H1 (cell line): Measurements from ENCODE around the gene TOP1. TPM values are rescaled to one million over a fixed set of nuclear protein-coding genes. Genes with fewer than 3 reads are reported as not detected.

Experiments
- CTCF ChIA-PET: fragments of 300-600 bp; sonication (Branson Sonifier 250); formaldehyde crosslinking; loops from one replicate; lab custom pipeline; 2021; ENCODE audit not compliant: partially characterized antibody; lab: Charles Lee
- POLR2A ChIA-PET: fragments of 300-600 bp; sonication (Branson Sonifier 250); formaldehyde crosslinking; loops from one replicate; lab custom pipeline; 2021; ENCODE audit warnings: inconsistent platforms; ENCODE audit not compliant: partially characterized antibody; lab: Charles Lee
- DNase-seq, 2 experiments: peaks; one replicate each; pipeline versions ENCODE4 v3.0.0 to v3.0.0-alpha.2; 2010 to 2022; ENCODE audit warnings: low spot score in 2 of 2, low read depth in 1 of 2, mixed read lengths in 1 of 2
- FAIRE-seq: peaks from 2 replicates; lab custom pipeline; 2011; peaks lifted over from hg19 to GRCh38; lab: Jason Lieb, UNC
- H2AFZ ChIP-seq: 2 replicates; pipeline ENCODE4 v1.8.1; 2012; ENCODE audit warnings: low read length, inconsistent platforms
- H2AK5ac ChIP-seq: 2 replicates; pipeline ENCODE4 v1.6.1; 2013; ENCODE audit warnings: low read depth, low read length
- H2BK120ac ChIP-seq: replicated peaks from 2 replicates; pipeline ENCODE3; 2013; ENCODE audit warnings: low read depth, low read length, inconsistent platforms
- H2BK12ac ChIP-seq: 2 replicates; pipeline ENCODE4 v1.6.1; 2013; ENCODE audit warnings: low read depth, low read length
- H2BK15ac ChIP-seq: 2 replicates; pipeline ENCODE4 v1.6.1; 2013; ENCODE audit warnings: low read length
- H2BK20ac ChIP-seq: 2 replicates; pipeline ENCODE4 v1.6.1; 2013; ENCODE audit warnings: low read length
- H2BK5ac ChIP-seq: 2 replicates; pipeline ENCODE4 v1.6.1; 2013; ENCODE audit warnings: low read depth, low read length
- H3K14ac ChIP-seq: 2 replicates; pipeline ENCODE4 v1.6.1; 2013; ENCODE audit warnings: inconsistent platforms; ENCODE audit not compliant: insufficient read length
- H3K18ac ChIP-seq: 2 replicates; pipeline ENCODE4 v1.6.1; 2013; ENCODE audit warnings: low read length; ENCODE audit errors: extremely low read depth
- H3K23ac ChIP-seq: 2 replicates; pipeline ENCODE4 v1.6.1; 2013; ENCODE audit warnings: inconsistent platforms; ENCODE audit not compliant: insufficient read length
- H3K23me2 ChIP-seq: 2 replicates; pipeline ENCODE4 v1.6.1; 2013; ENCODE audit warnings: low read depth, low read length
- H3K27ac ChIP-seq: 2 replicates; pipeline ENCODE4 v1.6.1; 2011; ENCODE audit warnings: low read depth, low read length, inconsistent platforms
- H3K27me3 ChIP-seq, 4 experiments: replicated peaks in 1 of 4; 1 replicate in 1 of 4; 2 replicates in 3 of 4; pipeline versions ENCODE4 v1.6.1 to v1.8.1; 2011 to 2013; ENCODE audit warnings: low read length in 3 of 4, mild to moderate bottlenecking in 3 of 4, inconsistent platforms in 2 of 4, mixed read lengths in 2 of 4, moderate library complexity in 1 of 4; ENCODE audit not compliant: control insufficient read depth in 3 of 4, insufficient read depth in 3 of 4; ENCODE audit errors: extremely low read depth in 1 of 4
- H3K36me3 ChIP-seq, 4 experiments: 2 replicates each; pipeline versions ENCODE4 v1.6.1 to v1.8.1; 2011 to 2013; ENCODE audit warnings: mild to moderate bottlenecking in 4 of 4, low read length in 3 of 4, moderate library complexity in 2 of 4, control low read depth in 1 of 4, inconsistent platforms in 1 of 4; ENCODE audit not compliant: insufficient read depth in 4 of 4, control insufficient read depth in 2 of 4
- H3K4ac ChIP-seq: replicated peaks from 2 replicates; pipeline ENCODE3; 2013; ENCODE audit warnings: low read length, low read depth, mixed read lengths, inconsistent platforms; ENCODE audit not compliant: insufficient read length
- H3K4me1 ChIP-seq, 4 experiments: replicated peaks in 1 of 4; 1 replicate in 1 of 4; 2 replicates in 3 of 4; pipeline versions ENCODE4 v1.6.1 to v1.8.1; 2011 to 2013; ENCODE audit warnings: low read length in 3 of 4, inconsistent platforms in 2 of 4, mixed read lengths in 1 of 4; ENCODE audit not compliant: insufficient read depth in 4 of 4, control insufficient read depth in 3 of 4
- H3K4me2 ChIP-seq, 2 experiments: 2 replicates each; pipeline versions ENCODE4 v1.6.1 to v1.8.1; 2011 to 2013; ENCODE audit warnings: low read depth in 2 of 2, low read length in 2 of 2, control low read depth in 1 of 2, inconsistent platforms in 1 of 2, mild to moderate bottlenecking in 1 of 2; ENCODE audit not compliant: insufficient read depth in 1 of 2
- H3K4me3 ChIP-seq, 4 experiments: fragments of 200-600, 300-600 bp in 1 of 4; sonication (generic), shearing (Covaris generic), sonication (Bioruptor Twin) in 1 of 4; 2 replicates each; pipeline versions ENCODE4 v1.5.1 to v1.8.1; 2011 to 2016; ENCODE audit warnings: low read length in 4 of 4, low read depth in 3 of 4, control low read depth in 2 of 4, inconsistent platforms in 2 of 4, mild to moderate bottlenecking in 2 of 4, mixed read lengths in 1 of 4, moderate library complexity in 1 of 4; ENCODE audit not compliant: insufficient read depth in 2 of 4; ENCODE audit errors: extremely low read depth in 1 of 4
- H3K56ac ChIP-seq: replicated peaks from 2 replicates; pipeline ENCODE3; 2013; ENCODE audit warnings: low read depth, mild to moderate bottlenecking, mixed read lengths, low read length, inconsistent platforms; ENCODE audit not compliant: insufficient read length
- H3K79me1 ChIP-seq: 2 replicates; pipeline ENCODE4 v1.6.1; 2013; ENCODE audit warnings: low read depth, low read length, control low read depth
- H3K79me2 ChIP-seq, 2 experiments: 2 replicates each; pipeline versions ENCODE4 v1.6.1 to v1.8.1; 2012 to 2013; ENCODE audit warnings: low read length in 2 of 2, mild to moderate bottlenecking in 2 of 2, inconsistent platforms in 1 of 2; ENCODE audit not compliant: insufficient read depth in 2 of 2, control insufficient read depth in 1 of 2
- H3K9ac ChIP-seq, 4 experiments: replicated peaks in 1 of 4; 1 replicate in 1 of 4; 2 replicates in 3 of 4; pipeline versions ENCODE4 v1.6.1 to v1.8.1; 2011 to 2013; ENCODE audit warnings: low read depth in 3 of 4, low read length in 3 of 4, control low read depth in 2 of 4, mild to moderate bottlenecking in 2 of 4, moderate library complexity in 2 of 4, inconsistent platforms in 1 of 4; ENCODE audit errors: extremely low read depth in 1 of 4
- H3K9me3 ChIP-seq, 2 experiments: 2 replicates each; pipeline versions ENCODE4 v1.6.1 to v1.8.1; 2012 to 2013; ENCODE audit warnings: mild to moderate bottlenecking in 2 of 2, moderate library complexity in 2 of 2, control low read depth in 1 of 2, inconsistent platforms in 1 of 2, low read depth in 1 of 2, low read length in 1 of 2, mixed read lengths in 1 of 2; ENCODE audit not compliant: insufficient read depth in 2 of 2
- H4K20me1 ChIP-seq, 2 experiments: replicated peaks in 1 of 2; 2 replicates each; pipeline versions ENCODE3 to v1.8.1; 2011 to 2013; ENCODE audit warnings: inconsistent platforms in 2 of 2, low read length in 2 of 2, mild to moderate bottlenecking in 1 of 2; ENCODE audit not compliant: insufficient read depth in 2 of 2, control insufficient read depth in 1 of 2
- H4K5ac ChIP-seq: 2 replicates; pipeline ENCODE4 v1.6.1; 2013; ENCODE audit warnings: low read length, low read depth, mixed read lengths, inconsistent platforms; ENCODE audit not compliant: insufficient read length
- H4K8ac ChIP-seq: 2 replicates; pipeline ENCODE4 v1.8.0; 2013; ENCODE audit warnings: mild to moderate bottlenecking, moderate library complexity, low read length, inconsistent platforms; ENCODE audit not compliant: insufficient read depth; ENCODE audit errors: extremely low read depth
- H4K91ac ChIP-seq: replicated peaks from 2 replicates; pipeline ENCODE3; 2013; ENCODE audit warnings: low read length, mixed read lengths, inconsistent platforms; ENCODE audit not compliant: insufficient read length
- CHD2 ChIP-seq: IDR thresholded peaks from 2 replicates; pipeline ENCODE4 v1.6.1; 2012; ENCODE audit warnings: low read length, improper control_type of control experiment
- HDAC2 ChIP-seq, 2 experiments: fragments of 300-600 bp in 1 of 2; sonication (generic) in 1 of 2; IDR thresholded peaks; 2 replicates each; pipeline ENCODE4 v1.6.1; 2011 to 2012; ENCODE audit warnings: low read depth in 2 of 2, low read length in 2 of 2, mild to moderate bottlenecking in 2 of 2, moderate library complexity in 2 of 2, borderline replicate concordance in 1 of 2, inconsistent platforms in 1 of 2
- HDAC6 ChIP-seq: IDR thresholded peaks from one replicate; pipeline ENCODE4 v1.7.1; 2012; ENCODE audit warnings: low read depth, mild to moderate bottlenecking, inconsistent platforms, low read length, moderate library complexity
- NRF1 ChIP-seq: IDR thresholded peaks from 2 replicates; pipeline ENCODE4 v1.6.1; 2011; ENCODE audit warnings: mild to moderate bottlenecking, low read depth, low read length, improper control_type of control experiment
- PHF8 ChIP-seq: fragments of 200-600 bp; sonication (generic); conservative IDR thresholded peaks from 2 replicates; pipeline ENCODE4 v1.7.1; 2012; ENCODE audit warnings: low read depth, mild to moderate bottlenecking, inconsistent platforms, low read length, moderate library complexity
- RAD21 ChIP-seq, 2 experiments: IDR thresholded peaks in 1 of 2; conservative IDR thresholded peaks in 1 of 2; 2 replicates each; pipeline ENCODE4 v1.6.1; 2011; ENCODE audit warnings: low read depth in 2 of 2, low read length in 2 of 2, improper control_type of control experiment in 1 of 2, inconsistent platforms in 1 of 2, mild to moderate bottlenecking in 1 of 2, moderate library complexity in 1 of 2
- SAP30 ChIP-seq: fragments of 300-600 bp; sonication (generic); IDR thresholded peaks from 2 replicates; pipeline ENCODE4 v1.7.1; 2012; ENCODE audit warnings: low read length, moderate library complexity, mild to moderate bottlenecking, inconsistent platforms; ENCODE audit not compliant: insufficient read depth, insufficient replicate concordance
- SRF ChIP-seq: IDR thresholded peaks from 2 replicates; pipeline ENCODE4 v1.6.1; 2011; ENCODE audit warnings: mild to moderate bottlenecking, low read depth, low read length, moderate library complexity
- SUZ12 ChIP-seq: fragments of 200-600 bp; sonication (generic); IDR thresholded peaks from 2 replicates; pipeline ENCODE4 v1.6.1; 2012; ENCODE audit warnings: mild to moderate bottlenecking, inconsistent platforms, low read length, moderate library complexity, mixed read lengths
- TAF1 ChIP-seq: IDR thresholded peaks from 2 replicates; pipeline ENCODE4 v1.6.1; 2011; ENCODE audit warnings: mild to moderate bottlenecking, low read depth, low read length
- YY1 ChIP-seq: IDR thresholded peaks from 2 replicates; pipeline ENCODE4 v1.6.1; 2011; ENCODE audit warnings: low read depth, mild to moderate bottlenecking, low read length
- WGBS, 2 experiments: shearing (Covaris generic) in 1 of 2; methylation state at CpG; one replicate each; pipeline versions ENCODE4 v1.1.6 to v1.1.7; 2013 to 2015; ENCODE audit warnings: low lambda C conversion rate in 2 of 2, mixed read lengths in 2 of 2, inconsistent platforms in 1 of 2, low coverage in 1 of 2, missing lambda C conversion rate in 1 of 2; ENCODE audit not compliant: insufficient replicate concordance in 2 of 2, insufficient coverage in 1 of 2, insufficient read length in 1 of 2; ENCODE audit errors: extremely low coverage in 1 of 2, missing lambda C conversion rate in 1 of 2; 5-methylcytosine and 5-hydroxymethylcytosine counted together
- polyA plus RNA-seq, 7 experiments: library from polyadenylated mRNA; depleted of rRNA in 3 of 7; stranded (reverse) in 5 of 7; unstranded in 2 of 7; fragments of >200 nt in 5 of 7; fragments of 200-250 nt in 2 of 7; gene quantifications; 1 replicate in 5 of 7; 2 replicates in 1 of 7; 4 replicates in 1 of 7; pipeline versions ENCODE4 v1.2.1 to v1.2.3, GENCODE V29; 2011 to 2013; ENCODE audit warnings: missing spikeins in 2 of 7, mixed read lengths in 2 of 7
- total RNA-seq: library from RNA; stranded (reverse); fragmentation: NEBNext Ultra II Directional; extraction: Animal tissue kit (Norgen Biotek cat#: 25700); gene quantifications from 2 replicates; pipeline ENCODE4 v1.2.1, GENCODE V29; 2021

Gene TOP1
- total and polyA plus RNA-seq, 2 of the 8 experiments (the other 6 are each of a cell fraction or from before 2014, with no cell fraction given) = 7.4 to 108 TPM

- H3K9ac ChIP-seq = no peak overlapping the region
- H3K23me2 ChIP-seq = no peaks in the 10 kb centered on the region
- H4K5ac ChIP-seq = no peak overlapping the region
- no peak overlapping the region for H3K23ac ChIP-seq
- CTCF ChIA-PET = interaction anchor here (0.5 kb wide), 1 partner anchor 84 kb away, joined by 3 read pairs; no protein-coding TSS in a partner anchor
- no peak overlapping the region for H2BK120ac ChIP-seq
- no peak overlapping the region for H2BK20ac ChIP-seq
- TF ChIP-seq YY1 (no peak), NRF1 (no peak), RAD21 (IDR thresholded peaks at IDR 0.05 in 1 of 2, conservative IDR thresholded peaks at IDR 0.05 in 1 of 2; ENCODE audit: low read depth in 2 of 2, low read length in 2 of 2) (no peak), SAP30 (no peak), CHD2 (no peak), HDAC6 (no peak), SRF (no peak), PHF8 (no peak), TAF1 (no peak), HDAC2 (IDR thresholded peaks at IDR 0.05; ENCODE audit: borderline replicate concordance in 1 of 2, low read depth in 2 of 2, low read length in 2 of 2) (no peak), SUZ12 (no peak)
- H4K20me1 ChIP-seq = peaks cover 22 to 28% of the 10 kb centered on the region in 2 experiments
- no peak for FAIRE-seq
- H3K14ac ChIP-seq = no peak overlapping the region
- H3K9me3 ChIP-seq = no peaks in the 10 kb centered on the region
- H3K56ac ChIP-seq = no peak overlapping the region
- no peak overlapping the region for H2AK5ac ChIP-seq
- H4K8ac ChIP-seq = no peak overlapping the region
- 0 out of 2 replicates have a peak, but pooled peaks cover 4% of the 10 kb centered on the region for H3K79me1 ChIP-seq
- WGBS, 2 experiments = 94% methylated on average over 1 of the region's 1 CpG; no CpG with 5 or more reads in 1 of the 2 experiments
- H2BK5ac ChIP-seq = no peak overlapping the region
- H2BK15ac ChIP-seq = no peak overlapping the region
- no peak overlapping the region for H3K18ac ChIP-seq
- H3K27me3 ChIP-seq = no peaks in the 10 kb centered on the region
- H2AFZ ChIP-seq = no peak overlapping the region
- peaks cover 0 to 6% (median 2%) of the 10 kb centered on the region in 4 experiments; a peak in 2 of 7 replicates for H3K4me1 ChIP-seq
- no peak overlapping the region for H3K4me2 ChIP-seq
- H3K36me3 ChIP-seq = no peaks in the 10 kb centered on the region
- H2BK12ac ChIP-seq = no peak overlapping the region
- H4K91ac ChIP-seq = no peak overlapping the region
- H3K4me3 ChIP-seq = no peak overlapping the region
- H3K4ac ChIP-seq = no peak overlapping the region
- no peak for DNase-seq
- POLR2A ChIA-PET = no interaction called here
- H3K79me2 ChIP-seq = peaks cover 0 to 95% of the 10 kb centered on the region in 2 experiments; a peak in 3 of 4 replicates
- H3K27ac ChIP-seq = no peak overlapping the region
Observed at GRCh38 chr20:41055679-41056078, 27.1 kb downstream of the TOP1 start.
